GM19023 (cell line): ENCODE data around the gene LRFN2.

Experiments
- ATAC-seq: cut with Tn5 transposase; IDR thresholded peaks from one replicate; pipeline ENCODE4 v1.9.1; 2021; ENCODE audit warnings: mild to moderate bottlenecking, moderate library complexity; ENCODE audit not compliant: unreplicated experiment

The LRFN2 gene

DNA sequence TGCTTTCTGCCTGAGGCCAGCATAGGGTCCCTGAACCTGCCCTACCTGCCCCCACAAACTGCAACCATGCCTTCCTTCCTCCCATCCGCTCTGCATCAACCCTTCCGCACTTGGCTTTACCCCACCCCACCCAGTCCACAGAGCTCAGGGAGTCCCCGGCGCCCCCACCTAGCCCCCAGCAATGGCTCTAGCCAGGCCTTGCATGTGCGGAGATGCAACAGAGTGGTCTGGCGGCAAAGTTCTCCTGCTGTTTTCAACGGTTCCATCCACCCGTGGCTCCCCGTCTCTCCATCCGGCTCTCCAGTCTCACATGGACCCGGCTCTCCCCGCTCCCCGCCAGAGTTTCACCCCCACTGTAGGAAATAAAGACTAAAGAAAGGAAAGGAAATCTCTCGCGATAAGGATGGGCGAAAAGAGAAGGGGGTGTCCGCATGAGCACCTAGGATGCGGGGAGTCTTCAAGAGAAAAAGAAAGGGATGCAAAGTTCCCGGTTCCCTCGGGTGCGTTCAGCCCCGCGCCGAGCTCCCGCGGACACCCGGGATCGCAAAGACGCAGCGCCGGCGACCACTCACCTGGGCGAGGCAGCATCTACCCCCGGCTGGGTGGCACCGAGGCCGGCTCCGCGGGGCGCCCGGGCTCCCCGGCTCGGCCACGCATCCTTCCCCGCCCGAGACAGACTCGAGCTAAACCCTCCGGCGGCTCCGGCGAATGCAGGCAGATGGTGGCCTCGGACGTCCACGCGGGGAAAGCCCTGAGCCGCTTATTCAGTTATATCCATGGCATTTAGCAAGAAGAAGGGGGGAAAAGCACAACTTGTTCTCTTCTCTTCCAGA is 579 bp downstream of the LRFN2 start:
- no peak for ATAC-seq

DNA sequence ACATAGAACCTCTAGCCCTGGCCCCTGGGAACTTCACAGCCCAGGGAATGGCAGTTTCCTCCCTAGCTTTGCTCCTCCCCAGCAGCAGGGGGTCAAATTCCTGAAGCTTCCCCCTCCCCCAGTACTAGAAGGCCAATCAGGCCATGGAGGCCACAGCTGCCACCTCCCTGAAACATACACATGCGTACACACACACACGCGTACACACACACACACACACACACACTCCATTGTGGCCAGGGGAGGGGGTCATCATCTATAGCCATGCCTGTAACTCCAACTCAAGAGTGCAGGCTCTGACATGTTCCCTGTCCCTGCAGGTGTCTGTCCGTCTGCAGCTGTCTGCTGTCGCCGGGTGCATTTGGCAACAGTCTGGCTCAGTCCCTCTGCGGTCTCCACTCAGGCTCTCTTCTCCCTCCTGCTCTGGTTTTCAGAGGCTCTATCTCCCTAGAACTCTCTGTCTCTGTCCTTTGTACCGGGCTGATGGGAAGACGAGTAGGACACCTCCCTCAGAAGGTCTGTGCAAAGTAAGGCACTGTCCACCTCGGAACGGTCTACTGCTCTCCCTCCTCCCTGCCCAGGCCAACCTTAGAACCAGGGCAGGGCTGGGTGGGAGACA is 1.4 kb downstream of the LRFN2 start:
- no peak for ATAC-seq

DNA sequence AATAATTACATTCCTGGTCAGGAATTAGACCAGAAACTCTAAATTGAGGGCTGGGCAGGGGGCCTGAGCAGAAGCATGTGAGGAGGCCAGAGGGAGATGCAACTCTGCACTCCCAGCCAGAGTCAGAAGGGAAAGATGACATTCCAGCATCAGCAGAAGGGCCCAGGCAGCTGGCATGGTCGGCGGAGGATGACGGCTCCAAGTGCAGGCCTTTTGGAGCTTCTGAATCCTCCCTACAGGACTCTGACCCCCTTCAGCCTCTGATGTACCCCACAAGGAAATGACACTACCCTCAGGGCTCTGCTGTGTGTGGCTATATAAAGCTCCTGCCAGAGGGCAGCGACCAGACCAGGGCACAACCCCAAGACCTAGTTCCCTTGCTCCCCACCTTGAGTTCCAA is 1.9 kb downstream of the LRFN2 start:
- no peak for ATAC-seq

DNA sequence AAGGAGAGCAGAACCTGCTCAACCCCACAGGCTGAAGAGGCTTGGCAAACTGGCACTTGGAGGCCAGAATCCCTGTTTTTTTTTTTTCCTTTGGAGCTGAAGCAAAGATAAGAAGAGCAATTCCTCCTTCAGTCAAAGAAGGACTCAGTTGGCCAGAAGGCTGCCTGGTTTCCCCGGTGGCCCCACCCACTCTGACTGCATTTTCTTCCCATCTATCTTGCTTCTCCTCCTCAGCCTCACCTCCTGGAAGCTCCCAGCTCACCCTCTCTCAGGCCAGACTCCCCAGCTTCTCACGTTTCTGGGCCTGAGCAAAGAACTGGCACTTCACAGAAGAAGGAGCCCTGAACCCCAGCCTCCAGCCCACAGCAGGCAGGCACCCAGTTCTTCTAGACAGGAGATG is 2.4 kb downstream of the LRFN2 start:
- no peak for ATAC-seq

DNA sequence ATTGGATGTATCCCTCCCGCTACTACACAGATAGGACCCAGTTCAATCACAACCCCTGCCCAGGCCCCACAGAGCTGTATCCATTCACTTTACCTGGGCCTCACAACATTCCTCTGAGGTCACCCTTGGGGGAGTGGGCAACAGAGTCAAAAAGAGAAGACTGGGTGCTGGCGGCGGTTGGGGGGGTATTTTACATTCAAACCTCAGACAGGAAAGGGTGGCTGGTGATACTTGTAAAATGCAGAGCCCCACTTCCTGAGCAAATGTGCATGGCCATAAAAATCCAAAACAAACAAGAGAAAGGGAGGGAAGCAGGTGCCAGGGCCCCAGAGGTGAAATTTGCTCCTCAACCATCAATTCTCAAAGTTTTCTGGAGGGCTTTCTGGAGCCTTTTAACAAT is 3.5 kb downstream of the LRFN2 start:
- no peak for ATAC-seq

DNA sequence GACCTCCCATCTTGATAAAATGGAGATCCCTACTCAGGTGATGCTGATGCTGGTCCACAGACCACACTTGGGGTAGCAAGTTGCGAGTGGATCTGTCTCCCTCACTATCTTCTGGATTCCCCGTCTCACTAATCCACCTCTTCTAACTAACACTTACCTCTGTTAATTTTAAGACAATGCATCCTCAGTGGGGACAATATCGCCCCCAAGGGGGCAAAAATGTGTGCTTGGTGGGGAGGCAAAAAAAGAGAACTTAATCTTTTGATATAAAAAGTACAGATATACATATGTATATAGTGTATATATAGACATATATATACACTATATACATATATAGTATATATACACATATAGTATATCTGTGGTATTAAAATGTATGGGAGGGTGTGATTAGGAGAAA is 4.3 kb downstream of the LRFN2 start:
- no peak for ATAC-seq

DNA sequence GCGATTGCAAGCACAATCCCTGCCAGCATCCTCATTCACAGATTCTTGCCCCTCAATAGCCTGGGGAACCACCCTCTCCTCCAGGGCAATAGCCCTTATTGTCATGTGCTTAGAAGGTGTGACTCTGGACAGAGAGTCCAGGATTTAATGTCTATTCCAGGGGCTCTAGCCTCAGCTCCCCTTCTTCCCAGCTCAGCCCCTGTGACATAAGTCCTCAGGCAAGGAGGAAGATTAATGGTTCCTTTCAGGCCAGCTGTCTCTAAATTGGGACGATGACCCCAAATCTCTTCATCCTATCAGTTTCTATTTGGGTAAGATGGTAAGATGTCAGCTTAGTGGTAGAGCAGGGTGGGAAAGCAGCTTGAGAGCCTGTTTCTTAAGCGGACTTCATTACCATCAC is 8.1 kb downstream of the LRFN2 start:
- ATAC-seq, result no peak

DNA sequence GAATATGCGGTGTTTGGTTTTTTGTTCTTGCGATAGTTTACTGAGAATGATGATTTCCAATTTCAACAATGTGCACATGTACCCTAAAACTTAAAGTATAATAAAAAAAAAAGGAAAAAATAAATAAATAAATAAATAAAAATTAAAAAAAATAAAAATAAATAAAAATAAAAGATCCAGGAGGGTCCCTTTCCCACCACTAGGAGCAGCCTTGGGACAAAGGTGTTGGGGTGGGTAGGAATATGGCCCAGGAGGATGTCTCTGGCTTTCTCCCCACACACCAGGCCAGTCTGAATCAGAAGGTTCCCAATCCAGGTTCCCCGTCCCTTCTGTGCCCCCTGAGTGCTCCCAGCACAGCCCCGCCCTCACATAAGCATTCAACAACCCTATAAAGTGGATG is 9.5 kb downstream of the LRFN2 start:
- no peak for ATAC-seq

DNA sequence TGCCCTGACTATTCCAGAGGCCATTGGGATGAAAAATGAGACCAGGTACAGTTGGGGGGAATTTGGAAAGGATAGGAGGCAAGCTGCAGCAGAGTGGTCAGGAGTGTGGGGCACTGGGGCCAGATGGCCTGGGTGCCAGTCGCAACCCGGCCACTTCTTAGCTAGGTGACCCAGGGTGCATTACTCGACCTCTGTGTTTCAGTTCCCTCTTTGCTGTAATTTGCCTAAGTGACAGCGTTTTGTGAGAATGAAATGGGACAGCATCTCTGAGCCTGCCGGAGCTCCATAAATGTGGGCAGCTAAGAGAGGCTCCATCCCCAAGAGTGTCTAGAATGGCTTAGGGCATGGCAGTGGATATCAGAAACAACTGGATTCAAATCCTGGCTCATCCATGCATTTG is 13.9 kb downstream of the LRFN2 start:
- no peak for ATAC-seq

DNA sequence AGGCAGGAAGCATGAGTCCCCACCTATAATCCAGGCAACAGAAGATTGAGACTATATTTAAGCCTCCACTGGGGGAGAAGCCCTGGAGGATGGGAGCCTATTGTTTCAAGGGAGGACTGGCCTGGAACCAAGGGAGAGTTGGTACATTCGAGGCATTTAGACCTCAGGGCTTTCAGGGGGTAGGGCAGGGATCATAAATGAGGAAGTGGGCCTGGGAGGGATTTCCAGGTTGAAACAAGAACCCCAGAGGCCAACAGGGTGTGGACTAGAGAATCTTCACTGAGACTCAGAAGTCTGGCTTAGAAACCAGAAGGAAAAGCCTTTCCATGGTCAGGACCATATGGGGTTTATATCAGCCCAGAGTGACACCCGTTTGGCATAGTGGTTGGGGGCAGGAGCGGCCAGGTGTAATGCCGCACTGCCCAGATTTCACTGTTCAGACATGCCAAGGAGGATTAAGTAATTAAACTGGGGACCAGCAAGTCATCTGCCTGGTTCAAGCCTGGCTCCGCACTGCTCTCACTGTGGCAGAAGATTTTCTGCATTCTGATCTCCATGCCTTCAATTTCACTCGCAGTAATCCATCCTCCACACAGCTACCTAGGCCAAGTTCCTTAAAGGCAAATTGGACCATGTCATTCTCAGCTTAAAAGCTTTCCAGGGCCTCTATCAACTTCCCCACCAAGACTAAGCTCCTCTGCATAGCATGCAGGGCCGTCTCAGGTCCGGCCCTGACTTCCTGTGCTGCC is 17.8 kb downstream of the LRFN2 start:
- no peak for ATAC-seq

DNA sequence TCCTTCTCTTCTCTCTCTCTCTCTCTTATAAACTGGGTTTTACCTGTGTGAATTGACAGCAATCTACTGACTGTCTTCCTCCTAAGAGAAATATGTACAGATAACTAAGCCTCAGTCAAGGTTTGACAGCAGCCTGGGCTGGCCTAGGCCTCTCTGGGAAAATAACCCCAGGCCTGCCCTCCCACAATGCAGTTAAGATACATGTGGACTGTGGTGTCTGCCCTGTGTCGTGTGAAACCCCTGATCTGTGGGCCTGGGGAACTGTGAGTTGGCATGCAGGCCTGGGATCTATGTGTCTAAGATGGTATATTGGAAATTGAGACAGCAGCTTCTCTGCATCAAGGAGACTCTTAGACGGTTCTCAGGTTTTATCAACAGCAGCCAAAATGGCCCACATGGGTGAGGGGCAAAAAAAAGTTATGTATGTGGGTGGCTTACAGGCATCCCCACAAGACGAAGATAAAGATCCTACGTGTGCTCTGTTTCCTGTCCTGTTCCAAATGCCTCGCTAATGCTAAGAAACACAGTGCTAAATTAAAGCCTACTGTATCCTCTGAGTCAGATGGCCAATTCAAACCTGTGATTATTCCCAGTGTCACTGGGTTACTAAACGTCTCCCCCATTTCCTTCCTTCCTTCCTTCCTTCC is 19.0 kb downstream of the LRFN2 start:
- no peak for ATAC-seq

DNA sequence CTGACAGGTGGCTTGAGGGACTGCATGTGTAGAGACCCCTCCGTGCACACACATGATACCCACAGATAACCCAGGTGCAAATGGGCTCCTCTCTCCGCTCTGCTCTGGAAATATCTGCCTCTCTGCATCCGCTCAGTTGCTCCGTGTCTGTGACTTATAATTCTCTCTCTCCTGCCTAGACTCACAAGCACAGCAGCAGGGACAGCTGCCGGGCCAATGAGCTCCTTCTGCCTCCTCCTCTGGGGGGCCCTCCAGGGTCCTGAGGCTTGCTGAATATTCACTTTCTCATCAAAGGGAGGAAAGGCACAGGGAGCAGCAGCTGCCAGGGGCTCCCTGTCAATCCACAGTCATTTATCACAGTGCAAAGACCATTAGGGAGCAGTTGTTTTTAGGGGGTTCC is 24.1 kb downstream of the LRFN2 start:
- no peak for ATAC-seq

DNA sequence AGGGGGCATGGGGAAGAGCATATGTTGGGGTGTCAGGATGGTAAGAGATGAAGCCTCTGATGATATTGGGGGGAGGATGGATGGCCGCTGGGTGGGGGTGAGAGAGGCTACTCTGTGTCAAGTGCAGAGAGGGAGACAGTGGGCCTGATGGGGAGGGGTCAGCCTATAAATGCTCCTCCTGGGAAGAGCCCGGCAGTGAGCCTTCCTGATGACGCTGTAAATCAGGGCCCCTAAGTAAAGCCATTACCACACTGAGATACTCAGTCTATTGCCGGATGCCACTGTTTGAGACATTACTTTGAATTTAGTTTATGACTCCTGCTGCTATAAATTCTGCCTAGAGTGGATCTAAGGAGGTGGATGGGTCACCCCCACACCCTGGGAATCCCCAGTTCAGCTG is 28.1 kb downstream of the LRFN2 start:
- no peak for ATAC-seq

DNA sequence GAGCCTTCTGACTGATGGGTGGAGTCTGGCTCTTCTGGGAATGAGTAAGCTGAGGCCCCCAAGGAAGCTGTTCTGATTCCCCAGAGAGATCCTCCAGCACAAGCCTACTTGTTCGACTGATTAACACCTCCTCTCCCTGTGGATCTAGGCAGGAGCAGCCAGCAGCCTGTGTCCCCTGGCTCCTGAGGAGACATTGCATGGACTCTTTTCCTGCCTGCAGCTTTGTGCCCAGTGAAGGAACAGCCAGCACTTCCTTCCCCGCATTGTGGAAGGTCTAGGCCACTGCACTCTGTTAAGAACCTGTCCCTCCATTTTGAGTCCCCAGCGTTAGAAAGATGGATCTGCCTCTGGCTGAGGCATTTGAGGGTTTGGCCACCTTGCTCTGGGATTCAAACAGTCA is 29.1 kb downstream of the LRFN2 start:
- ATAC-seq, result no peak

DNA sequence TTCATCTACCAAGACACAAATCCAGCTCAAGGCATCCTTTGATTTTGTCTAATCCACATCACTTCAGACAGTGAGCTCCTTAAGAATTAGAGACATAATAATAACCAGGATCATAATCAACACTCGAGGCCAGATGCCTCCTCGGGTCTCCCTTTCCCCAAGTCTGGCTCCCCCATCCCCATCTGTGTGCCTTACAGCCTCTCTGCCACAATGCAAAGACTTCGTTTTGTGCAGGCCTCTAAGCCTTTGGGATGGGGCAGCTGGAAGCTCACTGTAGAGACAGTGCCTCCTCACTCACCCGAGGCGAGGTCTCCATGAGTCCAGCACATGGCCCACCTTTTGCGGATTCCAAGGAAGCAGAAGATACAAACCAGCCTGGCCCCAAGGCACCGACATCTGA is 30.3 kb downstream of the LRFN2 start:
- no peak for ATAC-seq

DNA sequence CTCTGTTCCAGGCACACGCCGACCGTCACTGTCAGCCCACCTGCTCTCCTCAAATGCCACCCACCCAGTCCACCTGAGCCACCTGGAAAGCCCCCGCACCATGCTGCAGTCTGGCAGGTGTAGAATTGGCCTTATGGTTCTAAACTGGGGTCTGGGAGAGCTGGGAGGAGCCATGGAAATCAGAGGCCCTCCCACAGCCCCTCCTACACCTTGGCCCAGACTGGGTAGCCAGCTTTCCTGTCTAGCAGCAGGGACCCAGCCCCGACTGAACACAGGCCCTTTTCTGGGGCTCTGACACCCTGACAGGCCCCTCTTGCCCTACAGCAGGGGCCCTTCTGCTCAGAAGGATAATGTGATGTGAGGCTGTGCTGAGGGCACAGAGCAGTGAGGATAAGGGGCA is 31.1 kb downstream of the LRFN2 start:
- no peak for ATAC-seq

DNA sequence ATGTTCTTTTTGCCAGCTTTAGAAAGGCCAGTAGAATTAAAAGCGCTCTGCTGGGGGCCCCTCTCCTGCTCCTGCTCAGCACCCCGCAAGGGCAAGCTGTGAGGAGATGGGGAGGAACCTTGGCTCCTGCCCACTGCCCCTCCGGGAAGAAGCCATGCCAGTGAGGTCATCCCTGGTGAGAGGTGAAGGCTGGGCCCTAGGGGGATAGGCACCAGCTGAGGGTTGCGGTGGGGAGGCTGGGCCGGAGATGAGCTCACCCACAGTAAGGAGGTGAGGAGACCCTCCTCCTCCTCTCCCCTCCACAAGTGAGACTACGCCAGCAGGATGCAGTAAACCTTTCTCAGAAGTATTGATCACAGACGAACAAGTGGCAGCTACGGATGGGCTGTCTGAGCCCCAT is 32.1 kb downstream of the LRFN2 start:
- ATAC-seq, result no peak

DNA sequence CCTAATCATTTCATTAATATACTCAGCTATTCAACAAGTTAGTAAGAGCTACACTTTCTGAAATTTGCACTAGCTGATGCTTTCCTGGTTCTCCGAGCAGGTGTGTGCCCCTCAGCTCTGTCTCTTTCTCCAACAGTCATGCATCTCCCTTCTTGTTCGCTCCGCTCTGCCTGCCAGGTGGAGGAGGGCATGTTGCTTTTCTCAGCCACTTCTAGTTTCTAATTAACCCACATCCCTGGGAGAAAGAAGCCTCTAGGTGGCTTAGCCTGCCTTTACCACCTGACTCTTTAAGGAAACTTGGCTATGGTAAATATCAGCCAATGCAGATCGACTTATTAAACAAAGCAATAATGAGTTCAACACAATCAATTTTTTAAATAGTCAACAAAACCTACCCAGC is 34.2 kb downstream of the LRFN2 start:
- no peak for ATAC-seq

DNA sequence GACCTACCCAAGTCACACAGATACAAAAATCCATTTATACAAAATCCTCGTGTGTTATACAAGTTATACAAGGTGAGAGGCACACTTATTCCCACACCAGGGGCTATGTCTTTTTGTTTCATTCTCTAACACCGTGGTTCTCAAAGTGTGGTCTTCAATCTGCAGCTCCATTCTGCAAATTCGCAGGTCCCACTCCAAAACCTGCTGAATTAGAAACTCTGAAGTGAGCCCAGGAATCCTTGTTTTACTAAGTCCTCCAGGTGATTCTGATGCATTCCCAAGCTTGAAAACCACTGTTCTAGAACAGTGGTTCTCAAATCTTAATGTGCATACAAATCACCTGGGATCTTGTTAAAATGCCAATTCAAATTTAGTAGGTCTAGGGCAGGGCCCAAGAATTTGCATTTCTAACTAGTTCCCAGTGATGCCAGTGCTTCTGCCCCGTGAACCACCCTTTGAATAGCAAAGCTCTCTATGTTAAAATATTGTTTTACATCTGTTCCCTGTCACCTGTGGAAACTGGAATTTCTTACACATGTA is 35.1 kb downstream of the LRFN2 start:
- no peak for ATAC-seq

DNA sequence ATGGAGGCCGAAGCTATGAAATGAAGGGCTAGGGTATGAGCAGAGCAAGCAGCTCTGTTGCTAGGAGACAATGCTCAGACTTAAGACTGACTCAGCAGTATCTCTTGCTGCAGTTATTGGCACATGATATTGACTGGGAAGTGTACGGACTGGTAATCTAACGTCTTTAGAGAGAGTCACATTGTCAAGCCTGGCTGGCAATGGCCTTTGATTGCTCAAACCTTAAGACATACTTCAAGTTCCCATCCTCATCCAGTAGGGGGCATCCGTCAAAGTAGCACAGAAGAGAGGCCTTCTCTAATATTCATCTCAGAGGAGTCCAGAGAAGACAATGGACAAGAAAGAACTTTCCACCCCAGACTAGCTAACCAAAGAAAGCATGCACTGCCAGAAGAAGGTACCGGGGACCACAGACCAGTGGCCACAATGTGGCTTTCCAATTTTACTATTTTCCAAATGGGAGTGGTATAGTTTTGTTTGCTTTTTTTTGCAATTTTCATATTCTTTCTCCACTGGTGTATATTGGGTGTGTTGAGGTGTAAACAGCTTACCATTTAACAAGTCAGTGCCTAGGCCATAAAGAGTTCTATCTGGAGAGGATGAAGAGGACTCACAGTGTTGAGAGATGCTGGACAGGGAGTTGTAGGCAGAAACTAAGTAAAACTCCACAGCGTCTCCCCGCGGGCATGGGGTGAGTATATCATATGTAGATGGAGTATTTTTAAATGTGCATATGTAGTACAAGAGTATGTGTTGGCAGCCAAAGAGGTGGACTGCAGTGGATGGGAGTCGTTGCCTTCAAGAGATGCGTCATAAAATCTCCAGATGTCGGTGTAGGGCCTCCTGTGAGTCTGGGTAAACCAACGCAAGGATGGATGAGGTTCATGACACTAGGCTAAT is 36.7 kb downstream of the LRFN2 start:
- ATAC-seq, result no peak
